Activated CD4-positive, alpha-beta T cell treated with anti-CD3 and anti-CD28 coated beads, Interleukin-2, amount 10 ng/mL, durations not matched to agents 7 days and 5 days (primary cell): ENCODE results near the gene KCNK13. TPM values are rescaled to one million over a fixed set of nuclear protein-coding genes. Genes with fewer than 3 reads are reported as not detected.

Source experiments
- CTCF ChIA-PET: fragments of 350-600 bp; sonication (Branson Sonifier 250); formaldehyde crosslinking; loops from one replicate; lab custom pipeline; 2021; ENCODE audit warnings: antibody characterized with exemption; lab: Charles Lee
- POLR2A ChIA-PET: fragments of 350-600 bp; sonication (Branson Sonifier 250); formaldehyde crosslinking; loops from one replicate; lab custom pipeline; 2021; ENCODE audit warnings: antibody characterized with exemption; lab: Charles Lee
- DNase-seq: peaks from one replicate; pipeline ENCODE4 v3.0.0-alpha.2; 2020
- H3K27ac Mint-ChIP-seq: one replicate; pipeline ENCODE4 v1.8.0; 2021; ENCODE audit warnings: mild to moderate bottlenecking, moderate library complexity, mixed read lengths
- H3K27me3 Mint-ChIP-seq: one replicate; pipeline ENCODE4 v1.8.0; 2021; ENCODE audit warnings: mixed read lengths
- H3K36me3 Mint-ChIP-seq: one replicate; pipeline ENCODE4 v1.8.0; 2021; ENCODE audit warnings: low read depth, mixed read lengths
- H3K4me1 Mint-ChIP-seq: one replicate; pipeline ENCODE4 v1.8.0; 2021; ENCODE audit warnings: mixed read lengths
- H3K4me3 Mint-ChIP-seq: one replicate; pipeline ENCODE4 v1.8.0; 2021; ENCODE audit warnings: mild to moderate bottlenecking, moderate library complexity, mixed read lengths
- H3K9me3 Mint-ChIP-seq: one replicate; pipeline ENCODE4 v1.8.0; 2021; ENCODE audit warnings: mixed read lengths
- total RNA-seq, 2 experiments: library from RNA; stranded (reverse); gene quantifications; one replicate each; pipeline ENCODE4 v1.2.3, GENCODE V29; 2021

The KCNK13 gene
- total RNA-seq, 2 experiments from 2014 or later: not detected

- no peaks in the 10 kb centered on the region for H3K4me1 Mint-ChIP-seq
- H3K27ac Mint-ChIP-seq: no peak overlapping the region
- ChIA-PET CTCF (no interaction called here), POLR2A (no interaction called here)
- no peaks in the 10 kb centered on the region for H3K9me3 Mint-ChIP-seq
- DNase-seq: no peak
- no peak overlapping the region for H3K4me3 Mint-ChIP-seq
- no peaks in the 10 kb centered on the region for H3K27me3 Mint-ChIP-seq
- peaks cover 23% of the 10 kb centered on the region for H3K36me3 Mint-ChIP-seq
Measured at GRCh38 chr14:90045616-90046015, 16.2 kb upstream of the KCNK13 start.

DNA sequence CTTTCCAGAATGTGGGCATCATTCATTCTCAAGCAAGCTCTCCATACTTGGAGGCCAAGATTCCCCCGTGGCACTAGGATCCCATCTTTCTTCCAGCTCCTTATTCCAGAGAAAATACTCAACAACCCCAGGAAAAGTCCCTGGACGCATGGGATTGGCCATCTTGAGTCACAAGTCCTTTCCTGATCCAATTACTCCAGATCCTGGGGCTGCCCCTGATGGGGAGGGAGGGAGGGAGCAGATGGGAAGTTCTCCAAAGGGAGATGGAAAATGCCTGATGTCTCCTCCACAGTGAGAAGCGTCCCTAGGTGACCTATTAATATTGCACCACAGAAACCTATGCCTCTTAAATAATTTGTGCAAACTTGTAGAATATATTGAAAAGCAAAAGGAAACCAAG lies 12.4 kb upstream of the KCNK13 start:
- H3K36me3 Mint-ChIP-seq: peaks cover 7% of the 10 kb centered on the region
- no peaks in the 10 kb centered on the region for H3K9me3 Mint-ChIP-seq
- peaks cover 18% of the 10 kb centered on the region for H3K27me3 Mint-ChIP-seq
- DNase-seq: no peak
- POLR2A ChIA-PET: no interaction called here
- CTCF ChIA-PET: no interaction called here
- H3K4me1 Mint-ChIP-seq: no peaks in the 10 kb centered on the region
- H3K27ac Mint-ChIP-seq: no peak overlapping the region
- no peak overlapping the region for H3K4me3 Mint-ChIP-seq

DNA sequence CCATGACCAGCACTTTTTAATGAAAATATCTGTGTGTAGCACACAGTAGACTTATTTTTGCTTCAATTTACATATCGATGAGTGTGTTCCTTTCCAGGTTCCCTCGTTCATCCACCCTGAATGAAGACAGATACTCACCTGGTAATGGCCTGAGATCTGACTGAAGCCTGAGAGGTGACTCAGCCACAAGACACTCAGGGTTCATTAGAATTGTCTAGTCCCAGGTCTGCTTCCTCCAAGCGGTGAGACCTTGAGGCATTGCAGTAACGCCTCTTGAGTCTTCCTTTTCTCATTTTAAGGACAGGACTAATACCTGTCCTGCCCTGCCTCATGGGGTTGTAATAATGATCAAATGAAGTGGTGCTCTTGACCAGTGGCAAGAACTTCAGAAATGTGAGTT lies 11.5 kb upstream of the KCNK13 start:
- Mint-ChIP-seq H3K27me3 (peaks cover 27% of the 10 kb centered on the region), H3K4me1 (no peaks in the 10 kb centered on the region), H3K4me3 (no peak overlapping the region), H3K36me3 (no peaks in the 10 kb centered on the region), H3K27ac (no peak overlapping the region), H3K9me3 (no peaks in the 10 kb centered on the region)
- no peak for DNase-seq
- CTCF ChIA-PET: no interaction called here
- POLR2A ChIA-PET: no interaction called here

DNA sequence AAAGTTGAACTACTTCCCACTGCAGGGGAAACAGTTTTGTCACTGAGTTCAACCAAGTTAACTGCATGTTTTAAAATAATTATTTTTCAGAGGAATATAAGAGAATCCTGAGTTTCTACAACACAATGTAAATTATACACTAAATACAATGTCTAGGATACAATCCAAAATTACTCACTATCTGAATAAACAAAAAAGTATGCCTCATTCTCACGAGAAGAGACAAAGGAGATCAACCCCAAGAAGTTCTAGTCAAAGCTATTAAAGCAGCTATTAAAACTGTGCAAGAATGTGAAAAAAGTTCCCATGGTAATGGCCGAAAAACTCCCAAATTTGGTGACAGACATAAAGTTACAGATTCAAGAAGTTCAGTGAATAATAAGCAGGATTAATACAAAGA lies 8.8 kb upstream of the KCNK13 start:
- H3K4me3 Mint-ChIP-seq: no peak overlapping the region
- H3K27me3 Mint-ChIP-seq: peaks cover 47% of the 10 kb centered on the region
- no peak overlapping the region for H3K27ac Mint-ChIP-seq
- no peaks in the 10 kb centered on the region for H3K9me3 Mint-ChIP-seq
- ChIA-PET POLR2A (no interaction called here), CTCF (no interaction called here)
- no peaks in the 10 kb centered on the region for H3K36me3 Mint-ChIP-seq
- no peak for DNase-seq
- H3K4me1 Mint-ChIP-seq: no peaks in the 10 kb centered on the region

DNA sequence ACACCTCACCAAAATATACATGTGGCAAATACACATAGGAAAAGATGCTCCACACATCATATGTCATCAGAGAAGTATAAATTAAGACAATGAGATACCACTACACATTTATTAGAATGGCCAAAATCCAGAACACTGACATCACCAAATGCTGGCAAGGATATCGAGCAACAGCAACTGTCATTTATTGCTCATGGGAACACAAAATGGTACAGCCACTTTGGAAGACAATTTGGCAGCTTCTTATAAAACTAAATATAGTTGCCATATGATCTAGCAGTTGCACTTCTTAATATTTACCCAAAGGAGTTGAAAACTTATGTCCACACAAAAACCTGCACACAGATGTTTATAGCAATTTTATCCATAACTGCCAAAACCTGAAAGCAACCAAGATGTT lies 7.0 kb upstream of the KCNK13 start:
- Mint-ChIP-seq H3K27ac (no peak overlapping the region), H3K36me3 (no peaks in the 10 kb centered on the region), H3K4me1 (peaks cover 6% of the 10 kb centered on the region), H3K9me3 (no peaks in the 10 kb centered on the region), H3K27me3 (peaks cover 64% of the 10 kb centered on the region), H3K4me3 (no peak overlapping the region)
- ChIA-PET CTCF (interaction anchor here (0.7 kb wide), 1 partner anchor 63 kb away, joined by 3 read pairs; no protein-coding TSS in a partner anchor), POLR2A (no interaction called here)
- no peak for DNase-seq

GRCh38 chr14:90056826-90057225 lies 5.0 kb upstream of the KCNK13 start:
- Mint-ChIP-seq H3K27me3 (peaks cover 71% of the 10 kb centered on the region), H3K9me3 (no peaks in the 10 kb centered on the region), H3K4me3 (no peak overlapping the region), H3K36me3 (no peaks in the 10 kb centered on the region), H3K27ac (no peak overlapping the region), H3K4me1 (peaks cover 12% of the 10 kb centered on the region)
- CTCF ChIA-PET: interaction anchor here (1.6 kb wide), 1 partner anchor 17 kb away, joined by 3 read pairs; no protein-coding TSS in a partner anchor
- DNase-seq: no peak
- POLR2A ChIA-PET: no interaction called here

GRCh38 chr14:90058876-90059458 lies 2.8 kb upstream of the KCNK13 start:
- H3K27ac Mint-ChIP-seq: no peak overlapping the region
- ChIA-PET CTCF (interaction anchor here (1.3 kb wide), 1 partner anchor 11 kb away, joined by 6 read pairs; no protein-coding TSS in a partner anchor), POLR2A (interaction anchor here (0.7 kb wide), 1 partner anchor 189 kb away, joined by 3 read pairs; no protein-coding TSS in a partner anchor)
- no peak for DNase-seq
- H3K4me3 Mint-ChIP-seq: no peak overlapping the region
- no peaks in the 10 kb centered on the region for H3K9me3 Mint-ChIP-seq
- peaks cover 76% of the 10 kb centered on the region for H3K27me3 Mint-ChIP-seq
- H3K4me1 Mint-ChIP-seq: peaks cover 24% of the 10 kb centered on the region
- H3K36me3 Mint-ChIP-seq: no peaks in the 10 kb centered on the region

- H3K27me3 Mint-ChIP-seq: peaks cover 74% of the 10 kb centered on the region
- peaks cover 24% of the 10 kb centered on the region for H3K4me1 Mint-ChIP-seq
- peak overlapping the region; percentile 63 for H3K4me3 Mint-ChIP-seq
- CTCF ChIA-PET: interaction anchor here (1.1 to 1.3 kb wide), 2 partner anchors 12 to 121 kb away, joined by 4 to 6 read pairs; no protein-coding TSS in a partner anchor
- H3K27ac Mint-ChIP-seq: no peak overlapping the region
- POLR2A ChIA-PET: no interaction called here
- no peaks in the 10 kb centered on the region for H3K9me3 Mint-ChIP-seq
- peak; percentile 58 for DNase-seq
- no peaks in the 10 kb centered on the region for H3K36me3 Mint-ChIP-seq
Measured at GRCh38 chr14:90060312-90060964, 1.4 kb upstream of the KCNK13 start.

GRCh38 chr14:90060965-90061684 lies 669 bp upstream of the KCNK13 start:
- Mint-ChIP-seq H3K4me3 (peak overlapping the region; percentile 63), H3K4me1 (peaks cover 24% of the 10 kb centered on the region), H3K9me3 (no peaks in the 10 kb centered on the region), H3K27ac (no peak overlapping the region), H3K27me3 (peaks cover 71% of the 10 kb centered on the region), H3K36me3 (no peaks in the 10 kb centered on the region)
- CTCF ChIA-PET: no interaction called here
- POLR2A ChIA-PET: no interaction called here
- DNase-seq: no peak

- H3K4me1 Mint-ChIP-seq: peaks cover 24% of the 10 kb centered on the region
- peak overlapping the region; percentile 64 for H3K4me3 Mint-ChIP-seq
- no peaks in the 10 kb centered on the region for H3K36me3 Mint-ChIP-seq
- H3K27ac Mint-ChIP-seq: no peak overlapping the region
- H3K9me3 Mint-ChIP-seq: no peaks in the 10 kb centered on the region
- H3K27me3 Mint-ChIP-seq: peaks cover 64% of the 10 kb centered on the region
- ChIA-PET CTCF (no interaction called here), POLR2A (no interaction called here)
- no peak for DNase-seq
Measured at GRCh38 chr14:90062127-90062794, 467 bp downstream of the KCNK13 start.

DNA sequence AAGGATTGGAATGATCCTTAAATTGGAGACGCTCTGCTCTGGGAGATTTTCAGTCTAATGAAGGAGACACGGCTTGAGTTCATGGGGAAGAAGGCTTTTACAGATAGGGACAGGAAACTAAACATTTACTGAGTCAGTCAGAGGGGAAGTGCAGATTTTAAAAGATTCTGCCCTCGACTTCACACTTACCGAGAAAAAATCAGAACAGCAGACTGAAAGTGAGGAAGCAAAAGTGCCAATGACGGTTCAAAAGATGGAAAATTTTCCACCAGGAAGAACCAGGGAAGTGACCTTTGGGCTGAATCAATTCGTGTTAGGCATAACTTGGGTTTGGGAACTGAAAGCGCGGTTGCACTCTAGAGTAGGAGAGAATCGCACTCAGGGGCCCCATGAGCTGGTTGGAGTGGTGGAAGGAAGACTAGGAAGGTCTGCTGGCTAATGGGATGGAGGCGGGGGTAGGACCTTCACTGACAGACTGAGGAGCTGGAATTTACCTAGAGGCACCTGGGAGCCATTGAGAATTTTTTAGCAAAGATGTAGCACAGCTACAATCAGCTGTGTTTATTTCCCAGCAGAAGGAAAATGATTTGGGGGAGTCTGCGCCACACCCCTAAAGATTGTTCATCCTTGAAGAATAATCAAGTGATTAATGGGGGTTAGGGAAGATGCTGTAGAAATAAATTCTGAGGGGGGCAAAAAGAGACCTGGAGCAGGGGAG lies 1.2 kb downstream of the KCNK13 start:
- ChIA-PET POLR2A (no interaction called here), CTCF (no interaction called here)
- Mint-ChIP-seq H3K4me3 (peak overlapping the region; percentile 64), H3K4me1 (peaks cover 24% of the 10 kb centered on the region), H3K36me3 (no peaks in the 10 kb centered on the region), H3K27me3 (peaks cover 63% of the 10 kb centered on the region), H3K27ac (no peak overlapping the region), H3K9me3 (no peaks in the 10 kb centered on the region)
- no peak for DNase-seq

DNA sequence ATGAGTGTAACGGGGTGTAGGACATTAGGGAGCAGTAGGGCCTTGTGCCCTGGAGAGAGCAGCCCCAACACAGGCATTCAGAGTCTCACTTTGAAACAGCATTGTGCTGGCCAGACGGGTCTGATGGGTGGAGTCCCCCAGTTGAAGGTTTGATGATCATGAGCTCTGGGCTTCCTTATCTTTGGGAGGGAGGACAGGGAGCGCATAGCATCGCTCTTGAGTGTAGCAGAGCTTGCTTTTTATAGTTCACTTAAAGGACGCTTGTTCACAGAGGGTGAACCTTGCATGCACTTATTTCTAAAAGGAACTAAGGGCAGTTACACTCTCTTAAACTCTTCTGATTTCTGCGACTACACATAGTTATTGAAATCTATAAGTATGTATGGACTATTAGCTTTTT lies 10.6 kb downstream of the KCNK13 start:
- CTCF ChIA-PET: interaction anchor here (0.5 kb wide), 1 partner anchor 43 kb away, joined by 3 read pairs; no protein-coding TSS in a partner anchor
- Mint-ChIP-seq H3K36me3 (no peaks in the 10 kb centered on the region), H3K27ac (no peak overlapping the region), H3K27me3 (peaks cover 39% of the 10 kb centered on the region), H3K4me1 (no peaks in the 10 kb centered on the region), H3K9me3 (no peaks in the 10 kb centered on the region), H3K4me3 (no peak overlapping the region)
- no peak for DNase-seq
- POLR2A ChIA-PET: no interaction called here
